Ovary (tissue), 9 donors: ENCODE measurements around the gene SVOP. TPM values are rescaled to one million over a fixed set of nuclear protein-coding genes. Genes with fewer than 3 reads are reported as not detected.

Experiments used
- DNase-seq, 5 donors: peaks; one replicate each; pipeline ENCODE4 v3.0.0-alpha.2; 2019 to 2020
- H3K27ac ChIP-seq, 2 donors: fragments of 200-600 bp; one replicate each; pipeline versions ENCODE4 v1.5.1 to v1.8.0; 2019 to 2022
- H3K27me3 ChIP-seq: fragments of 200-600 bp; one replicate; pipeline ENCODE4 v1.8.0; 2022
- H3K36me3 ChIP-seq: fragments of 200-600 bp; sonication (generic); one replicate; pipeline ENCODE4 v1.5.1; 2019
- H3K4me1 ChIP-seq: one replicate; pipeline ENCODE4 v1.8.1; 2013; ENCODE audit warnings: mild to moderate bottlenecking, moderate library complexity; ENCODE audit not compliant: insufficient read depth
- H3K4me3 ChIP-seq: fragments of 200-600 bp; sonication (generic); one replicate; pipeline ENCODE4 v1.5.1; 2017
- H3K9me3 ChIP-seq, 2 donors: fragments of 200-600 bp in 1 of 2; sonication (generic) in 1 of 2; one replicate each; pipeline versions ENCODE4 v1.5.1 to v1.8.1; 2013 to 2019; ENCODE audit warnings: mild to moderate bottlenecking in 1 of 2, moderate library complexity in 1 of 2
- EP300 ChIP-seq: sonication (generic); formaldehyde crosslinking; IDR thresholded peaks from one replicate; pipeline ENCODE4 v1.6.1; 2017; ENCODE audit warnings: antibody characterized with exemption
- POLR2A ChIP-seq: fragments of 450-650 bp; IDR thresholded peaks from one replicate; pipeline ENCODE4 v1.6.1; 2017; ENCODE audit warnings: antibody characterized with exemption, mild to moderate bottlenecking, moderate library complexity
- WGBS, 3 donors: extraction: QIAGEN DNeasy Blood & Tissue Kit in 1 of 3; methylation state at CpG; one replicate each; pipeline versions ENCODE4 v1.1.5 to v1.1.7; 2013 to 2017; 5-methylcytosine and 5-hydroxymethylcytosine counted together
- intact Hi-C, 4 donors: fragments of 100-400 bp; cut with DNase I; formaldehyde crosslinking; loops; one replicate each; pipeline versions ENCODE4 v1.11.0 to v1.15.1; 2022 to 2023
- polyA plus RNA-seq, 2 donors: library from polyadenylated mRNA; stranded (reverse); fragments of 200-250 nt in 1 of 2; fragments of 350-450 nt in 1 of 2; fragmentation: Illumina TruSeq in 1 of 2; extraction: RNeasy Lipid Tissue Mini Kit (QIAGEN cat#74804) in 1 of 2; gene quantifications; one replicate each; pipeline ENCODE4 v1.2.3, GENCODE V29; 2013 to 2014
- total RNA-seq, 7 donors: library from RNA; depleted of rRNA in 2 of 7; stranded (reverse); fragments of >200 nt in 2 of 7; fragmentation: NEBNext Ultra II Directional in 3 of 7; extraction: Animal tissue kit (Norgen Biotek cat#: 25700) in 3 of 7; gene quantifications; one replicate each; pipeline versions ENCODE4 v1.1.0 to v1.2.4, GENCODE V29; 2016 to 2023
- TF ChIP-seq, protein P1 (sequence below), 3 donors: fragments of 450-650 bp in 2 of 3; fragments of 200-600 bp in 1 of 3; IDR thresholded peaks; one replicate each; pipeline versions ENCODE4 v1.5.1 to v1.8.0; 2016 to 2022; ENCODE audit warnings: antibody characterized with exemption in 3 of 3, mild to moderate bottlenecking in 1 of 3
- donor health status: DM: no; HTN: no; CAD: no; lungs with moderate emphysema.
- donor health status: DM: no; HTN: no; CAD: no.
- donor health status: Bipolar disorder and iron deficiency.
- donor health status: DM: yes; HTN: yes; CAD: no.
- donor health status: DM: no; HTN: no; CAD: no.
- donor health status: DM: yes; HTN: yes; CAD: no.

The SVOP gene
- total and polyA plus RNA-seq, 9 donors: not detected

GRCh38 chr12:108918206-108918605 is 102.7 kb downstream of the SVOP start:
- no peak overlapping the region for H3K4me3 ChIP-seq
- H3K27me3 ChIP-seq: no peaks in the 10 kb centered on the region
- DNase-seq: no peak
- WGBS, 3 donors: 46 to 76% (median 59%) methylated on average over 2 of the region's 2 CpGs
- H3K36me3 ChIP-seq: no peaks in the 10 kb centered on the region
- H3K9me3 ChIP-seq: no peaks in the 10 kb centered on the region
- TF ChIP-seq POLR2A (no peak), EP300 (no peak)
- TF ChIP-seq, protein P1, sequence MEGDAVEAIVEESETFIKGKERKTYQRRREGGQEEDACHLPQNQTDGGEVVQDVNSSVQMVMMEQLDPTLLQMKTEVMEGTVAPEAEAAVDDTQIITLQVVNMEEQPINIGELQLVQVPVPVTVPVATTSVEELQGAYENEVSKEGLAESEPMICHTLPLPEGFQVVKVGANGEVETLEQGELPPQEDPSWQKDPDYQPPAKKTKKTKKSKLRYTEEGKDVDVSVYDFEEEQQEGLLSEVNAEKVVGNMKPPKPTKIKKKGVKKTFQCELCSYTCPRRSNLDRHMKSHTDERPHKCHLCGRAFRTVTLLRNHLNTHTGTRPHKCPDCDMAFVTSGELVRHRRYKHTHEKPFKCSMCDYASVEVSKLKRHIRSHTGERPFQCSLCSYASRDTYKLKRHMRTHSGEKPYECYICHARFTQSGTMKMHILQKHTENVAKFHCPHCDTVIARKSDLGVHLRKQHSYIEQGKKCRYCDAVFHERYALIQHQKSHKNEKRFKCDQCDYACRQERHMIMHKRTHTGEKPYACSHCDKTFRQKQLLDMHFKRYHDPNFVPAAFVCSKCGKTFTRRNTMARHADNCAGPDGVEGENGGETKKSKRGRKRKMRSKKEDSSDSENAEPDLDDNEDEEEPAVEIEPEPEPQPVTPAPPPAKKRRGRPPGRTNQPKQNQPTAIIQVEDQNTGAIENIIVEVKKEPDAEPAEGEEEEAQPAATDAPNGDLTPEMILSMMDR (IDR thresholded peaks at IDR 0.05): no peak
- H3K4me1 ChIP-seq: no peaks in the 10 kb centered on the region
- H3K27ac ChIP-seq: no peak overlapping the region
- intact Hi-C loops: no loop called here

DNA sequence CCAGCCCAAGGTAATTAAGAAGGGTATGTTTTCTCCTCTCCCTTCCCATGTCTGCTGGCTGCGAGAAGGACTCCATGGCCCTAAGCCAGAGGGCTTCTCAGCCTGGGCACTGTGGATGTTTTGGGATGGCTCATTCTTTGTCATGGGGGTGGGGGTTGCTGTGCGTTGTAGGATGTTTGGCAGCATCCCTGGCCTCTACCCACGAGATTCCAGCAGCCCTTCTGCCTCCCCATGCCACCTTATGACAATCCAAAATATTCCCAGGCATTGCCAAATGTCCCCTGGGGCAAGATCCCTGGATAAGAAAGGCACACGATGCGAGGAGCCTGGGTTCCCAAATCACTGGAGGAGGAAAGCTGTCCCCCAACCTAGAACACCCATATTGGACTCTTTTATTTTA is 104.5 kb downstream of the SVOP start:
- Histone ChIP-seq H3K27ac (no peak overlapping the region), H3K9me3 (no peaks in the 10 kb centered on the region), H3K27me3 (no peaks in the 10 kb centered on the region), H3K4me3 (no peak overlapping the region), H3K4me1 (no peaks in the 10 kb centered on the region), H3K36me3 (no peaks in the 10 kb centered on the region)
- DNase-seq: no peak
- TF ChIP-seq POLR2A (no peak), EP300 (no peak)
- TF ChIP-seq, protein P1 (IDR thresholded peaks at IDR 0.05): no peak
- 43 to 47% (median 47%) methylated on average over 5 of the region's 5 CpGs for WGBS, 3 donors
- intact Hi-C loops: no loop called here

- Histone ChIP-seq H3K27me3 (no peaks in the 10 kb centered on the region), H3K4me3 (no peak overlapping the region), H3K36me3 (no peaks in the 10 kb centered on the region), H3K4me1 (no peaks in the 10 kb centered on the region), H3K27ac (no peak overlapping the region), H3K9me3 (no peaks in the 10 kb centered on the region)
- WGBS, 3 donors: 61 to 71% (median 66%) methylated on average over 15 of the region's 15 CpGs
- DNase-seq: no peak
- TF ChIP-seq, protein P1 (IDR thresholded peaks at IDR 0.05): no peak
- TF ChIP-seq EP300: no peak
- TF ChIP-seq POLR2A: no peak
- intact Hi-C loops: no loop called here
Observed at GRCh38 chr12:108915632-108916133, 105.2 kb downstream of the SVOP start.

- TF ChIP-seq EP300 (no peak), POLR2A (no peak)
- TF ChIP-seq, protein P1 (IDR thresholded peaks at IDR 0.05): no peak
- no peak overlapping the region for H3K27ac ChIP-seq
- H3K9me3 ChIP-seq: no peaks in the 10 kb centered on the region
- intact Hi-C loops: no loop called here
- 4 to 7% (median 6%) methylated on average over 4 of the region's 4 CpGs for WGBS, 3 donors
- H3K36me3 ChIP-seq: no peaks in the 10 kb centered on the region
- no peak overlapping the region for H3K4me3 ChIP-seq
- H3K27me3 ChIP-seq: no peaks in the 10 kb centered on the region
- no peaks in the 10 kb centered on the region for H3K4me1 ChIP-seq
- DNase-seq: peak in 2 of 5 donors; percentile 23 to 24
Observed at GRCh38 chr12:108914121-108914531, 106.7 kb downstream of the SVOP start.
